ENCODE results near the gene SHTN1.

Gene SHTN1

DNA sequence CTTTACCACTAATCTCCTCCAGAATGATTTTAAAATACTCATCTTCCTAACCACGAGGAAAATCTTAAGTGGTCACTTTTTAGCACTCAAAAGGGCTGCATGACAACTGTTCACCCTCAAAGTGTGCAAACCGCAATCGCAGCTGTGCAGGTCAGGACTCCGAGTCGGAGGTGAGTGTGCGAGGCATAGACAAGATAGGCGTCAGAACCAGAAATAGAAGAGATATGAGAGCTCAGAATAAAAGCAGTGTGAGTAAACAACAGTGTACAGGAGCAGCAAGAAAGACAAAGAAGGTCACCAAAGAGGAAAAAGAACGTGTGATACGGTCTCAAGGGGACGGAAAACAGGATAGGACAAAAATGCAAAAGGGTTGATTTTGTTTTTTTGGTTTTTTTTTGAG lies 173.2 kb downstream of the SHTN1 start:
- no peak for DNase-seq
